ENCODE data around the gene IFFO2. TPM values are rescaled to one million over a fixed set of nuclear protein-coding genes. Genes with fewer than 3 reads are reported as not detected.

The IFFO2 gene
- total and polyA plus RNA-seq, 2 of the 8 experiments (the other 6 are each of a cell fraction or from before 2014, with no cell fraction given): 6.6 to 10.4 TPM

- H4K8ac ChIP-seq (ENCODE audit: extremely low read depth, insufficient read depth, low read length): no peak overlapping the region
- no peaks in the 10 kb centered on the region for H3K23me2 ChIP-seq (ENCODE audit: low read depth, low read length)
- DNase-seq (ENCODE audit: low read depth in 1 of 2, low spot score in 2 of 2): no peak
- no peak overlapping the region for H2AK5ac ChIP-seq (ENCODE audit: low read depth, low read length)
- H3K23ac ChIP-seq (ENCODE audit: insufficient read length): no peak overlapping the region
- no peak overlapping the region for H3K4me3 ChIP-seq (ENCODE audit: extremely low read depth in 1 of 4, insufficient read depth in 2 of 4, low read depth in 3 of 4, low read length in 4 of 4)
- no peak overlapping the region for H2BK120ac ChIP-seq (replicated peaks; ENCODE audit: low read depth, low read length)
- H3K56ac ChIP-seq (replicated peaks; ENCODE audit: insufficient read length, low read depth, low read length): no peak overlapping the region
- H3K14ac ChIP-seq (ENCODE audit: insufficient read length): no peak overlapping the region
- no peaks in the 10 kb centered on the region for H3K9me3 ChIP-seq (ENCODE audit: insufficient read depth in 2 of 2, low read depth in 1 of 2, low read length in 1 of 2)
- 86% methylated on average over 8 of the region's 12 CpGs; no CpG with 5 or more reads in 1 of the 2 experiments for WGBS, 2 experiments (ENCODE audit: extremely low coverage in 1 of 2, insufficient coverage in 1 of 2, insufficient read length in 1 of 2, insufficient replicate concordance in 2 of 2, low coverage in 1 of 2, low lambda C conversion rate in 2 of 2, missing lambda C conversion rate in 1 of 2)
- H3K4me2 ChIP-seq (ENCODE audit: insufficient read depth in 1 of 2, low read depth in 2 of 2, low read length in 2 of 2): no peak overlapping the region
- H3K27me3 ChIP-seq (replicated peaks in 1 of 4; ENCODE audit: control insufficient read depth in 3 of 4, extremely low read depth in 1 of 4, insufficient read depth in 3 of 4, low read length in 3 of 4): no peaks in the 10 kb centered on the region
- H2BK20ac ChIP-seq (ENCODE audit: low read length): no peak overlapping the region
- H4K20me1 ChIP-seq (replicated peaks in 1 of 2; ENCODE audit: control insufficient read depth in 1 of 2, insufficient read depth in 2 of 2, low read length in 2 of 2): peaks cover 0 to 2% of the 10 kb centered on the region in 2 experiments
- no peak overlapping the region for H2BK12ac ChIP-seq (ENCODE audit: low read depth, low read length)
- POLR2A ChIA-PET (ENCODE audit: partially characterized antibody): no interaction called here
- H3K36me3 ChIP-seq (ENCODE audit: control insufficient read depth in 2 of 4, insufficient read depth in 4 of 4, low read length in 3 of 4): no peaks in the 10 kb centered on the region; a peak in 2 of 8 replicates
- H4K5ac ChIP-seq (ENCODE audit: insufficient read length, low read depth, low read length): no peak overlapping the region
- no peak overlapping the region for H3K9ac ChIP-seq (replicated peaks in 1 of 4; ENCODE audit: extremely low read depth in 1 of 4, low read depth in 3 of 4, low read length in 3 of 4)
- CTCF ChIA-PET (ENCODE audit: partially characterized antibody): interaction anchor here (1.1 to 4.3 kb wide), 4 partner anchors 8 to 188 kb away, joined by 3 to 16 read pairs (median 6); partner anchors contain the start of gene TAS1R2
- H3K79me1 ChIP-seq (ENCODE audit: low read depth, low read length): peaks cover 2% of the 10 kb centered on the region; the same call in 1 of the 2 replicates
- H3K4me1 ChIP-seq (replicated peaks in 1 of 4; ENCODE audit: control insufficient read depth in 3 of 4, insufficient read depth in 4 of 4, low read length in 3 of 4): no peaks in the 10 kb centered on the region
- H2BK5ac ChIP-seq (ENCODE audit: low read depth, low read length): no peak overlapping the region
- H2BK15ac ChIP-seq (ENCODE audit: low read length): no peak overlapping the region
- no peak overlapping the region for H4K91ac ChIP-seq (replicated peaks; ENCODE audit: insufficient read length, low read length)
- no peaks in the 10 kb centered on the region for H3K79me2 ChIP-seq (ENCODE audit: control insufficient read depth in 1 of 2, insufficient read depth in 2 of 2, low read length in 2 of 2)
- no peak overlapping the region for H3K27ac ChIP-seq (ENCODE audit: low read depth, low read length)
- no peak overlapping the region for H3K4ac ChIP-seq (replicated peaks; ENCODE audit: insufficient read length, low read depth, low read length)
- H3K18ac ChIP-seq (ENCODE audit: extremely low read depth, low read length): no peak overlapping the region
- FAIRE-seq: no peak
- H2AFZ ChIP-seq (ENCODE audit: low read length): no peak overlapping the region
- no peak for TF ChIP-seq TAF1 (IDR thresholded peaks at IDR 0.05; ENCODE audit: low read depth, low read length)
- TF ChIP-seq MAX (IDR thresholded peaks at IDR 0.05): no peak
- TF ChIP-seq PHF8 (conservative IDR thresholded peaks at IDR 0.05; ENCODE audit: low read depth, low read length): no peak
- TF ChIP-seq RXRA (IDR thresholded peaks at IDR 0.05; ENCODE audit: insufficient read depth, low read depth, low read length): no peak
- TF ChIP-seq RFX5 (IDR thresholded peaks at IDR 0.05; ENCODE audit: borderline replicate concordance, low read depth, low read length): no peak
- TF ChIP-seq EZH2 (IDR thresholded peaks at IDR 0.05; ENCODE audit: low read depth, low read length, severe bottlenecking): no peak
- no peak for TF ChIP-seq CBX8 (IDR thresholded peaks at IDR 0.05; ENCODE audit: borderline replicate concordance, low read depth, low read length)
- no peak for TF ChIP-seq POLR2A (IDR thresholded peaks at IDR 0.05; ENCODE audit: control extremely low read depth in 1 of 2, low read depth in 2 of 2, low read length in 2 of 2)
- TF ChIP-seq CBX5 (IDR thresholded peaks at IDR 0.05; ENCODE audit: low read depth, low read length): no peak
- no peak for TF ChIP-seq MAFK (IDR thresholded peaks at IDR 0.05; ENCODE audit: low read depth, low read length)
- TF ChIP-seq ATF2 (IDR thresholded peaks at IDR 0.05; ENCODE audit: low read length): no peak
- no peak for TF ChIP-seq SIRT6 (IDR thresholded peaks at IDR 0.05; ENCODE audit: low read length)
Measured at GRCh38 chr1:18868801-18869424, 87.6 kb downstream of the IFFO2 start.
